NCI-H345 treated with DMSO at 0.1 percent for 48 hours (cell line): Measurements from ENCODE around the gene MAN2B2.
"Not testable (repeated sequence)": the region's sequence is repeated elsewhere in the genome, so short reads cannot be mapped to it uniquely, and the experiment has no call there.

Experiments
- DNase-seq: peaks from one replicate; lab custom pipeline; 2025; ENCODE audit not compliant: unreplicated experiment; lab: John Stamatoyannopoulos, UW

MAN2B2 gene

DNA sequence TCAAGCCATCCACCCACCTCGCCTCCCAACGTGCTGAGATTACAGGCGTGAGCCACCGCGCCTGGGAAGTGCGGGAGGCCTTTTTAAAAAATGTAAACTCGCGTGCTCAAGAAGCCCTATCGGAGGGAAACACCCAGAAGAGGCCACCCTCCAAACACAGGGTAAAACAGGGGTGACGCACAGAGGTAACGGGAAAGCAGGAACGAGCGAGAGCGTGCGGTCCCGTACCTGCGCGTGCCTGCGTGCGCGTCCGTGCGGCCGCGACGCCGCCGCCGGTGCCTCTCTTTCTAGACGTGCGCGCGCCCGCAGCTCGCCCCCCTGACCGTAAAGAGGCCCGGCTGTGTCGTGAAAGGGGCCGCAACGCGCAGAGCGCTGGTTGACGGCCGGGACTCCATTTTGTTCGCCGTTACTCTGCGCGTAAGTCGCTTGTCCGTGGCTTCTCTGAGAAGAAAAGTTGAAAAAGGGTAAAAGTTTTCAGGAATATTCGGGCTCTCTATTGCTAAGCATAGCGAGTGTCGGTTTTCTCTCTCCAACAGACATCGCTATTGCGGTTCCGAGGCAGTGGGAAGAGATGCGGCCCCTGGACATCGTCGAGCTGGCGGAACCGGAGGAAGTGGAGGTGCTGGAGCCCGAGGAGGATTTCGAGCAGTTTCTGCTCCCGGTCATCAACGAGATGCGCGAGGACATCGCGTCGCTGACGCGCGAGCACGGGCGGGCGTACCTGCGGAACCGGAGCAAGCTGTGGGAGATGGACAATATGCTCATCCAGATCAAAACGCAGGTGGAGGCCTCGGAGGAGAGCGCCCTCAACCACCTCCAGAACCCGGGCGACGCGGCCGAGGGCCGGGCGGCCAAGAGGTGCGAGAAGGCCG, 65.5 kb downstream of the MAN2B2 start, which contains the start of gene MRFAP1:
MRFAP1 (plus strand) TSS at position 394 of the 872 bp plus-strand sequence; CDS start at position 572, 178 bp downstream.
- peak; percentile 83 for DNase-seq

DNA sequence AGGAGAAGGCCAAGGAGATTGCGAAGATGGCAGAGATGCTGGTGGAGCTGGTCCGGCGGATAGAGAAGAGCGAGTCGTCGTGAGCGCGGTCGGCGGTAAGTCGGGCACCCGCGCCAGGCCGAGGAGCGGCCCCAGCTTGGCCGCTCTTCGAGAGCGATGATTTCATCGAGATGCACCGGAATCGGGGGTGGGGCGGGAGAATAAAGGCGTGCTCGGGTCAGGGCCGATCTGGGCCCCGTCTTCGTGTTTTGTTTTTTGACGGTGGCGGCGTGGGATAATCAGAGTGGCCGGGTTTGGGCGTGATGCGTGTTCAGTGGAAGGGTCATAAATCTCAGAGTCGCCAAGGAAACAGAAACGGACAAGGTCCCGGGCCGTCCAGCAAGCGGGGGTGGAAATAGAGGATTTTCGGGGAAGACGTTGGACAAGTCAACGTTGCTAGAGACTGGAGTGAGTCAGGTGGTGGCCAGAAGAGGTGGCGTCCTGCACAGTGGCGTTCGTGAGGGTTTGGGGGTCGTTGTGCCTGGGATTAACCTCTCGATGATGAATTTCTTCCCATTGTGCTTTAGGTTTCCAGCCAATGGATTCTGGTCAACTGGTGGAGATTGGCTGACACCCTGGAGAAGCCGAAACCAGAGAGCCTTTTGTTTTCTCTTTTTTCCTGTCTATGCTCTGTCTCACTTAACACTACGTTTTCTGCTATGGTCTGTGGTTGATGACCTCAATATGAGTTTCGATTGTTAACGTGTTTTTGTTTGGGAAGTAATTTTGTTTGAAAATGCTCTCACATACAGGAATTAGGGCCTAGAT, 66.4 kb downstream of the MAN2B2 start:
- DNase-seq, result no peak

DNA sequence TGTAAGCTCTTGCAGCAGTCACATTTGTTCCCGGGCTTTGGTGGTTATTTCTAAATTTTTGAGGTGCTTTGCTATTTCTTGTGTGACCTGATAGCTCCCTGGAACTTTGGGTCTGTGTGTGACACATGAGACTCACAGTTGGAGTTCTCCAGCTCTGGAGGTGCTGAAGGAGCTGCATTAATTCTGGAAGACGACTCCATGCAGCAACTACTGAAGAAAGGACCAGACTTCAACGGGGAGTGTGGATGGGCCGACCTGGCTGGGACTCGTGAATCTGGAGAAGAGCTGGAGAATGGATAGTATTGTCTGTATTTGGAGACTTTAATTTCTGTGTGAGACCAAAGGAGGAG, 67.0 kb downstream of the MAN2B2 start:
- no peak for DNase-seq

DNA sequence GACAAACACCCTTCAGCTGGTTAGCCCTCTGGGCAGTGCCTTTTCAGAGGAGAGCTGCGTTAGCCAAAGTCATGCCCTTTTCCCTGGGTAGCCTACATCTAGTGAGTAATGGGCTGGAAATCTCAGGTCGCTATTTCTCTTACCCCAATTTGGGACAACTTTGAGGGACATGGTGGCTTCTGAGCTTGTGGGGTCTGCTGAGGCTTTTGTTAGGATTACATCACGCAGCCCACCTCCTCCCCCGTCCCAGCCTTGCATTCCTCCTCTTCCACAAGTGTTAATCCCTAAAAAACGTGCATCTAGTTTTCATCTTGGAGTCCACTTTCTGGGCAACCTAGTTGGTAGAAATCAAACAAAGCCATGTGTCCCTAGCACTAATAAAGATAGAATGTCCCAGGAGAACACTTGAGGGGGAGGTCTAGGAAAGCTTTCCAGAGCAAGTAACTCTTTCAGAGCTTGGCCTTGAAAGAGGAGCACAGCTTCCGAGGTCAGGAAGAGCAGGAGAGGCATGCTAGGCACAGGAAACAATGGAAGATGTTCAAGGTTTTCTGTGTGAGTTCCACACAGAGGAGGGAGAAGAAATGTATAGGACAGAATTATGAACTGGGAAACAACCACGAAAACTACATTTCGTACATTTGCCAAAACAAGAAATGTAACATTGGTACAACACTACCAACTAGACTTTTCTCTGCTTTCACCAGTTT, 68.3 kb downstream of the MAN2B2 start:
- no peak for DNase-seq

DNA sequence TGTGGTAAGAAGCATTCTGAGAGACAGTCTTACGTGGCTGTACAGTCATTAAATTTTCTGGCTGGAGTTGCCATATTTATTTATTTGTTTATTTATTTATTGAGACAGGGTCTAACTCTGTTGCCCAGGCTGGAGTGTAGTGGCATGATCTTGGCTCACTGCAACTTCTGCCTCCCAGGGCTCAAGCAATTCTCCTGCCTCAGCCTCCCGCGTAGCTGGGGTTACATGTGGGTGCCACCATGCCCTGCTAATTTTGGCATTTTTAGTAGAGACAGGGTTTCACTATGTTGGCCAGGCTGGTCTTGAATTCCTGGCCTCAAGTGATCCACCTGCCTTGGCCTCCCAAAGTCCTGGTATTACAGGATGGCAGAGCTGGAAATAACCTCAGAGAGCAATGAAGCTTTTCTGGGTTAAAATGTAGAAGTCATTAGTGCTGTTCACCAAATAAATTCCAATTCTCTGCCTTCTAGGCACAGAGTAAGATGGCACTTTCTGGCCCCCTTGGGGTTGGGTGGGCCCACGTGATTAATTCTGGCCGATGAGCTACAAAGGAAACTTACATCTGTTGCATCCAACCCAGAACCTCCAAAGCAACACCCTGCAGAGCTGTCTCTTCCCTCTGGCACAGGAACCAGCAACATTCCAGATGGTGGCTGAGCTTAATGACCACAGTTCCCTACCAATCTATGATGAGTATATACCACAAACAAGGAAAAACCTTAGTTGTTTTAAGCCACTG, 70.0 kb downstream of the MAN2B2 start:
- no peak for DNase-seq

DNA sequence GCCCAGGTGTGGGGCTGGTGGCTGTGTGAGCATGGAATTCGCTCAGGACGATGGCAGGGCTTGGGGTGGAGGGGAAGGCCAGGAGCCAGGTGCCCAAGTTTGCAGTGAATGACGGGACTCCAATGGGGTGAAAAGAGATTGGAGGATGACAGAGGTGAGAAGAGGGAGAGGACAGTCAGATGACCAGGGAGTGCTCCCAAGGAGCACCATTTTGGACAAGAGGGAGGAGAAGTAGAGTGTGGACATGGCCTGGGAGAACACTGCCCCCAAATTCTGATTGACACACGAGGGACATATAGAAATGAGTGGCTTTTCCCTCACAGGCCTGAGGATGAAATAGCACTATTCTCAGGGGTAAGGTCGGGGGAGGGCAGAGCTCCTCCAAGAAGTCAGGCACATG, 72.2 kb downstream of the MAN2B2 start:
- DNase-seq, result no peak

DNA sequence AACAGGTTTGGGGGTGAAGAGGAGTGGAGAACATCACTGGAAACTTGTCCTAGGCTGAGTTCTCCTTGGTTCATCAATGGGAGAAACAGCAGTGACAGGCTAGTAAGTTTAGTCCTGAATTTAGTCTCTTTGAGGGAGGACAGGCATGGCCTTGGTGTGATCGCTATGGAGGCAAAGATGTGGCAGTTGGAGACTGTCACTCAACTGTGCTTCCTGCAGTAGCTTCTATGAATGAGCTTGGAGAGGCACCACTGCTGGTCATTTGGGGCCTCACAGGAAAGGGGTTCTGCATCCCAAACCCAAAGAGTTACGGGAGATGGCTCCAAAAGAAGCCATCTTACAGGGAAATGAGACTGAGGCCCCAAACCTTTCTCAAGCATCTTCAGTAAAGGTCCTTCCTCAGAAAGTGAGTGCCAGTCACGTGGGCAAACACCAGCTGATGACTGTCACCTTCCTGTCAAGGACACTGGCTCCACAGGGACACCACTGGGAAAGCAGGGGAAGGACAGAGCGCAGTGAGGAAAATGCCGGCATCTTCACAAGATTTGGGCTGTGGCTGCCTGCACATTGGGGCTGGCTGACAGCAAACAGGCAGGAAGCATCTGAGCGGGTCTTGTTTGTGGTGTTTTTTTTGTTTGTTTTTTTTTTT, 72.7 kb downstream of the MAN2B2 start:
- no peak for DNase-seq

DNA sequence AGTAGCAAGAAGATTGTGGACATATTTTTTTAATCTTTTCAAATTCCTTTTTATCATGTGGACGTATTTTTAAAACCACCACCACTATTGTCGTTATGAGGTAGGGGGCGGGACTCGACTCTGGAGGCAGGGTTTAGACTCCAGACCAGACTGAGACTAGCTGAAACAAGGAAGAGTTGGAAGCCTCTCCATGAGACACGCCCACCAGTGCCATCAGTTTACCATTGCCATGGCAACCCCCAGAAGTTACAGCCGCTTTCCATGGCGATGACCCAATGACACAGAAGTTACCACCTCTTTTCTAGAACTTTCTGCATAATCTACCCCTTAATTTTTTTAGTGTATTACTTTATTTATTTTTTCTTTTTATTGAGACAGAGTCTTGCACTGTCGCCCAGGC, 74.2 kb downstream of the MAN2B2 start:
- DNase-seq, result no peak

DNA sequence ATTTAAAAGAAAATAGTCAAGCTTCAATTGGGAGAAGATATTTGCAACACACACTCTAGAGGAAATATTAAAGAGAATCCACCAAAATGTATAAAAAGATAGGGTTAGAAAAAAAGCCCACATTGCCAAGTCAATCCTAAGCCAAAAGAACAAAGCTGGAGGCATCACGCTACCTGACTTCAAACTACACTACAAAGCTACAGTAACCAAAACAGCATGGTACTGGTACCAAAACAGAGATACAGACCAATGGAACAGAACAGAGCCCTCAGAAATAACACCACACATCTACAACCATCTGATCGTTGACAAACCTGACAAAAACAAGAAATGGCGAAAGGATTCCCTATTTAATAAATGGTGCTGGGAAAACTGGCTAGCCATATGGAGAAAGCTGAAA, 79.2 kb downstream of the MAN2B2 start:
- not testable (repeated sequence) for DNase-seq

DNA sequence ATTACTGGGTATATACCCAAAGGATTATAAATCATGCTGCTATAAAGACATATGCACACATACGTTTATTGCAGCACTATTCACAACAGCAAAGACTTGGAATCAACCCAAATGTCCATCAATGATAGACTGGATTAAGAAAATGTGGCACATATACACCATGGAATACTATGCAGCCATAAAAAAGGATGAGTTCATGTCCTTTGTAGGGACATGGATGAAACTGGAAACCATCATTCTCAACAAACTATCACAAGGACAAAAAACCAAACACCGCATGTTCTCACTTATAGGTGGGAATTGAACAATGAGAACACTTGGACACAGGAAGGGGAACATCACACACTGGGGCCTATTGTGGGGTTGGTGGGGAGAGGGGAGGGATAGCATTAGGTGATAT, 80.3 kb downstream of the MAN2B2 start:
- not testable (repeated sequence) for DNase-seq

DNA sequence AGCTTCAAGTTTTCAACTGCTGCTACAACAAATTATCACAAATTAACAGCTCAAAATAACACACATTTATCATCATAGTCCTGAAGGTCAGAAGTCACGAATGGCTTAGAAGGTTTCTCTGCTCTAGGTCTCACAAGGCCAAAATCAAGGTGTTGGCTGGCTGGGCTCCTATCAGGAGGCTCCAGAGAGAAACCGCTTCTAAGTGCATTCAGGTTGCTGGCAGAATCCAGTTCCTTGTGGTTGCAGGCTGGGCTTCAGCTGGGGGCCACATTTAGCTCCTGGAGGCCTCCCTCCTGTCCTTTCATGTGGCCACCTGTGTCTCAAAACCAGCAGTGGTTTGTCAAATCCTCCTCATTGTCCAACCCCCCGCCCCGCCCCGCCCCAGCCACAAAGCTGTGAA, 80.9 kb downstream of the MAN2B2 start:
- DNase-seq, result no peak

DNA sequence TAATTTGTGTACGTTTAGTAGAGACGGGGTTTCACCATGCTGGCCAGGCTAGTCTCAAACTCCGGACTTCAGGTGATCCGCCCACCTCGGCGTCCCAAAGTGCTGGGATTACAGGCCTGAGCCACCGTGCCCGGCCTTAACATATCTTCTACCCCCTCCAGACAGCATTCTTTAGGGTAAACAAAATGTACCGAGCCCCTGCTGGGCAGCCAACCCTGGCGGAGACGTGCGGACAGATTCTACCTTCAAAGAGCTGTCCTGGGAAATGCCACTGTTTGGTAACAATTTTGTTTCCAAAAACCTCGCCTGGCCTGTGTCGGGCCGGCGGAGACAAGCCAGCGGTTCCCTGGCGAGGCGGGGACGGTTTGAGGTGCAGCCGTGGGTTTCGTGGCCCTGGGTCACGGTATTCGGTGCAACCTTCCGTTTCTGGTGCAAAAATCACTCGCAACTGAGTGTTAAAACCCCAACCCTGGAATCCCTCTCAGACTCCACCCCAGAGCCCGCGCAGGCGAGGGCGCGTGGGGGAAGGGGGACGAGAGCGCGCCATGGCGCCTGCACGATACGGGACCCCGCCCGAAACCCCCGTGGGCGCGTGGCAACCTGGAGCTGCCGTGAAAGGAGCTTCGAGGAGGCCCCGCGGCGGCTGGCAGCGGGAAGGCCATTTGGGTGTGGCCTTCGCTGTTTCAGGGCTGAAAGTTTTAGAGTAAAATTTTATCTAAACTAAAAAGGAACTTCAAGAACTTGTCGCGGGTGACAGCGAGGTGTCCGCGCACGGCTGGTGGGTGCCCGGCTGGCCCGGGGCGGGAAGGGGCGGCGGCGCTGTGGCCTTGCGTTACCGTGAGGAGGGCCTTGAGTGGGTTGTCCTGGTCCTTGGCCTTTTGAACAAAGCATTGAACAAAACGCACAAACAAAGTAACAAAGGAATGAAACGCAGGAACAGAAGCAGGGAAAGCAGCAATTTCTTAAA, 82.5 kb downstream of the MAN2B2 start:
- no peak for DNase-seq

DNA sequence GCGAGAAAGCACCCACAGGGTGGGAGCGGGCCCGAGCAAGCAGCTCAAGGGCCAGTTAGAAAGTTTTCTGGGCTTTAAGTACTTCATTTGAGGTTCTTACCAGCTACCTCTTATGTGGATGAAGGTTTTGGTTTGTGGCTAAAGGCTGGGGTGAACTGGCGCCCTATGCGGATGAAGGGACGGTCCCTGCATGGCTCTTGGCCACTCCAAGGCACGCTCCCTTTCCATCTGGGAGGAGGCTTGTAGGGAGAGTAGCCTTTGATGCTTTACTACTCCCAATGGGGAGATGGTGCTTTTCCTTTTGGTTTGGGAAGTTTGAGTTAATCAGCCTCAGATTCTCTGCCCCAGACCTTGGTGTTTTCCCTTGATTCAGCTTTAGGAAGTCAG, 83.2 kb downstream of the MAN2B2 start:
- no peak for DNase-seq

DNA sequence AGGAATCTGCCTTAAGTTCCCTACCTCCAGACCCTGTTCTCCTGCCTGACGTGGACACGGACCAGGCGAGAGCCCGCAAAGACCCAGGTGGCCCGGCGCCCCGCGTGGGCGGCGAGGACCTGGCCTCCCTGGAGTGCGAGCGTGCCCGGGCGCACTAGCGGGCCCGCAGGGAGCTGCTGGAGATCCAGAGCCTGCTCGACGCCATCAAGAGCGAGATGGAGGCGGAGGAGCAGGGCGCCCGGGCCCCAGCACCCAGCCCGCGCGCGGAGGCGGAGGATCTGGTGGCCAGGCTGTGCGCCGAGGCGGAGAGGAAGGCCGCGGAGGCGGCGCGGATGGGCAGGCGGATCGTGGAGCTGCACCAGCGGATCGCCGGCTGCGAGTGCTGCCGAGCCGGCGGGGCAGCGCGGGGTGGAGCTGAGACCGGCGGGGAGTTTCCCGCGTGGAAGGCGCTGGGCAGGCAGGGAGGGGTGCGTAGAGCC, 83.6 kb downstream of the MAN2B2 start:
- no peak for DNase-seq

DNA sequence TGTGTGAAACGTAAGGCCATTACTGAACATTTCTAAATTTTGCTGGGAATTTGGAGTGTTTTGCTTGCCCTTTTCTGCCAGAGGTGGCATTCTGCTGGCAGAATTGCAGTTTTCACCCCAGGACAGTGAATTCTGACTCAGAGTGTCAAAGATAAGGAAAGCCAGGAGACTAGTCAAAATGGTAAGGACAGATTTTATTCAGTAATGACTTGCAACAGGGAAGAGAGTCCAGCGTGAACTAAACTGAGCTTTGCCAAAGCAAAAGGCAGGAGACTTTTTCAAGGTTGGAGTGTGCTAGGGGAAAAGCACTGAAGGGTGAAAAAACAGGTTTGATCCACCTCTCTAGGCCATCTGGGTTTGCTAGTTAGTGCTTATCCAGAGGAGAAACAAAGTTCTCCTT, 84.9 kb downstream of the MAN2B2 start:
- DNase-seq, result no peak

DNA sequence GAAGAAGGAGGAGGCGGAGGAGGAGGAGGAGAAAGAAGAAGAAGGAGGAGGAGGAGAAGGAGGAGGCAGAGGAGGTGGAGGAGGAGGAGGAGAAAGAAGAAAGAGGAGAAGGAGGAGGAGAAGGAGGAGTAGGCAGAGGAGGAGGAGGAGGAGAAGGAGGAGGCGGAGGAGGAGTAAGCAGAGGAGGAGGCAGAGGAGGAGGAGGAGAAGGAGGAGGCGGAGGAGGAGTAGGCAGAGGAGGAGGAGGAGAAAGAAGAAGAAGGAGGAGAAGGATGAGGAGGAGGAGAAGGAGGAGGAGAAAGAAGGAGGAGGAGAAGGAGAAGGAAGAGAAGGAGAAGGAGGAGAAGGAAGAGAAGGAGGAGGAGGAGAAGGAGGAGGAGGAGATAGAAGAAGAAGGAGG, 85.4 kb downstream of the MAN2B2 start:
- no peak for DNase-seq

DNA sequence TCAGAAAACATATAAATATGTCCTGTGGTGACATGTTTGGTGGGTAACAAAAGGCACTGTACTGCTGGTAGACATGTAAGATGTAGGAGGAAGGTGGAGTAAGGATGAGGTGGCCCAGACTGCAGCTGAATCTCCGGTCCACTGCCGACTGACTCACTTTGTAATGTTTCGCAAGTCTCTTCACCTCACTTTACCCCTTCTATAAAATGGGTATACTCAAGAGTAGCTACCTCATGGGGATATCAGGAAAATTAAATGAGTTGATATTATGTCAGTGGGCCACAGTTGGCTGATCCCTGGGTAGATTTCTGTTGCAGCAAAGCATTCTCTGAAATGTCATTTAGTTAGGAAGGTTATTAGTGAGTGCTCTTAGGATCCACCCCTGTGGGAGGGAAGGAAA, 87.6 kb downstream of the MAN2B2 start:
- DNase-seq, result no peak

DNA sequence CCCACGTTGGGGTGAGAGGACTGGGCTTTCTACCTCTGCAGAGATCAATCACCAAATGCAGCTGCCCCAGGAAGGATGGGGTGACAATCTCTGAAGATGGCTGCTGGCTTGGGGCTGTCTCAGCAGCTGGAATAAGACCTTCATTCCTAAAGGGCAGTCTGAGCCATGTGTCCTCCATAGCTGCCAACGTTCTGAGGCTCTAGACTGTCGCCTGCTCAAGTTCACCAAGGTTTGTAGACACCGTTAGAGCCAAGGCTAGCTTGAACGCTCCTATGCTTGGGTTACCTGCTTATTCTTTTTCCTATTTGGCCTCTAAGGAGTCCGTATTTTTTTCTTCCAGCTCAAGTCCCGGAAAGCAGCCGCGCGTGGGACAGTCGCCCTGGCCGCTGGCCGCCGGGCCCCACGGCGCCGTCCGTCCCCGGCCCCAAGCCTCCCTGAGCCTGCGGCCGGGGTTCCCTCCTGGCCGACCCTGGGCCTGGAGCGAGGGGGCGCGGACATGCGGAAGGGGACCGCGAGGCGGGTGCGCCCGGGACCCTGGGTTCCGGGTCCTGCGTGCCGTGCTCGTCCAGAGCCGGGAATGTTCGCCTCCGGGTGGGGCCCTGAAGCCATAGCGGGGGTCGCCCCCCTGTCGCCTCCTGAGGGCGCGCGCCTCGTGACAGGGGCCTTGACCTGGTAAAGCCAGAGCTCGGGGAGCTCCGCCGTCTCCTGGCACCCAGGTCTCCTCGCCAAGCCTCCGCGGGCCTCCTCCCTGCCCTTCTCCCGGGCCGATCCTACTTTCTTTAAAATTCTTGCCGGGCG, 88.8 kb downstream of the MAN2B2 start:
- DNase-seq, result no peak
